NCI-H1694 treated with DMSO at 0.1 percent for 48 hours (cell line): ENCODE data around the gene ECHS1.
A peak's percentile ranks its signal among the peaks of the same experiment; 100 is the strongest.

Experiments used
- DNase-seq: peaks from one replicate; lab custom pipeline; 2025; lab: John Stamatoyannopoulos, UW

ECHS1 gene

DNA sequence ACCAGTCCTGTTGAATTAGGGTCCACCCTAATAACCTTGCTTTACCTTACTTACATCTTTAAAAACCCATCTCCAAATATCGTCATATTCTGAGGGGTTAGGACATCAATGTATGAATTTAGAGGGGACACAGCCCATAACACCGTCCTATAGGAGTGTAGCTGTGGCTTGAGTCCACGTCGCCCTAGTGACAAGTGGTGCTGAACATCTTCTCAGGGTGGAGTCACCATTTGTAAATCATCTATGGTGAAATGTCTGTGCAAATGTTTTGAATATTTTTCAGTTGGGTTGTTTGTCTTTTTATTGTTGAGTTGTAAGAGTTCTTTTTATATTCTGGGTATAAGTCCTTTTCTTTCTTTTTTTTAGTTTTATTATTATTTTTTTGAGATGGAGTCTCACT is 31.2 kb downstream of the ECHS1 start:
- no peak for DNase-seq

DNA sequence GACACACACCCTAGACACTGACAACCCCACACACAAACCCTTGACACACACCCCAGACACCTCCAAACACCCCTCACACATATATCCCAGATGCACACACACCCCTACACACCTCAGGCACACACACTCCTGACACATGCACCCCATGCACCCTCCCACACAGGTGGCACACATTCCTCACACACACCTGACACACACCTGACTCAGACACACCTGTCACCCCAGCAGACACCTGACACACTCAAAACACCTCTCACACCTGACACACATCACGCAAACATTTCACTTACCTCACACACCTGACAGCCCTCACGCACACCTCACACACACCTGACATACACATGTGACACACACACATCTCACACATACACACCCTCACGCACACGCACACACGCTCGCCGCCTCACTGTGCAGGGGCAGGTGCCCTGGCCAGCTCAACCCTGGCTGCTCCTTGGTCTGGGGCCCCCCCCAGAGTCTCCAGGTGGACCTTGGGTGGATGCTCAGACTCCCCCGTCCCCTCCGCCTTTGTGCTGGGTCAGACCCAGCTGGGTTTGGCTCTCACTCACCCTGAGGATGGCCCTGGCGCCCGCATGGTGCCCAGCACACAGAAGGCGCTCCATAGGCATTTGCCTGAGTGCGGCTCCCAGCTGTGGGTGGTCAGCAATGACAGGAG is 33.3 kb downstream of the ECHS1 start:
- DNase-seq = no peak

DNA sequence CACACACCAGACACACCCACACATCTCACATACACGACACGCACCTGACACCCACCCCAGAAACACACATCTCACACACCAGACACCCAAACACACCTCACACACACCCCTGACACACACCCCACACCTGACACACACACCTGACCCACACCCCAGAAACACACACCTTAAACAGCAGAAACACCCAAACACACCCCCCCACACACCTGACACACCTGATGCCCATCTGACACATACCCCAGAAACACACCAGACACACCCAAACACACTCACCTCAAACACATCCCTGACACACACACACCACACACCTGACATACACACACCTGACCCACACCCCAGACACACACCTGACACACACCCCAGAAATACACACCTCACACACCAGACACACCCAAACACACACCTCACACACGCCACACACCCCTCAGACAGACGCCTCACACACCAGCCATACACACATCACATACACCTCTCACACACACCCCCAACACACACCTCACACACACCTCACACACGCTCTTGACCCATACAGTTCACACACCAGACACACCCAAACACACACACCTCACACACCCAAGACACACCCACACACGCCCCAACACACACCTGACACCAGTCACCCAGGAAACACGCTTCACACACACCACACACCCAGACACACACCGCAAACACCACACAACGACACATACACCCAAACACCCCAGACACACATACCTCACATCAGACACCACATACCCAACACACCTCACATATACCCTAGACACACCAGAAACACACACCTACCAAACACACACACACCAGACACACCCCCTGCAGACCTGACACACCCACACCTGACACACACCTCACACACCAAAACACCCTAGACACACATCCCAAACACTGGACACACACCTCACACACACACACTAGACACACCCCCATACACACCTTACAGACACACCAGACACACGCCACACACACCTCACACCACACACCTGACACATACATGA is 34.8 kb downstream of the ECHS1 start:
- DNase-seq = no peak

DNA sequence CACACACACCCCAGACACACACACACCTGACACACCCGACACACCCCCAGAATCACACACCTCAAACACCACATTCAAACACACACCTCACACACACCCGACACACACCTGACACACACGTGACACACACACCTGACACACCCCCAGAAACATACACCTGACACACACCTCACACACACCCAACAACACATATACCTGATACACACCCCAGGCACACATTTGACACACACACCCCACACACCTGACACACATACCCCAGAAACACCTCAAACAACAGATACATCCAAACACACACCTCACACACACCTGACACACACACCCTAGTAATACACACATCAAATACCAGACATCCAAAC is 35.8 kb downstream of the ECHS1 start:
- DNase-seq = no peak

DNA sequence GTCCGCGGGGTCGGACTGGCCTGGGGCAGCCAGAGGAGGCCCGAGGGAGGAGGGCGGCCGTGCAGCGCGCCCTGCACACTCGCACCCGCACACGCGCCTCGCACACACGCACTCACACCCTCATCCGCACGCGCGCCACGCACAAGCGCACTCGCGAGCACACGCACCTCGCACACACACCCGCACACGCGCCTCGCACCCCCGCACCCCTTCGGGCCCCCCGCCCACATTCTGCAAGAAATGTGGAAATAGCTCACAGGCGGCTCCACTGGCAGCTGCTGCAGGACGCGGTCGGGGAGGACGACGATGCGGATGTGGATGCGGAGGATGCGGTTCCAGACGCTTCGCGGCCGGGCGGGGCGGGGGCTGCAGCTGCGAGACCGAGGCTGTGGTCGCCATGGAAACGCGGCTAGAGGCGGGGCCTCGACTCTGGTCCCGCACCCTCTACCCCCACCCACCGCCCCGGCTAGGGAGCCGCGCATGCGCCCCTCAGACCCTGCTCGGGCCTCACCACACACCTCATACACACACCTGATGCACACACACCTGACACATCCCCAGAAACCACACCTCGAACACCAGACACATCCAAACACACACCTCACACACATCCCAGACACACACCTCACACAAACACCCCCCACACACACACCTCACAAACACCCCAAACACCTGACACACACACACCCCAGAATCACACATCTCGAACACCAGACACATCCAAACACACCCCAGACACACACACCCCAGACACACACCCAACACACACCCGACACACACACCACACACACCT is 36.4 kb downstream of the ECHS1 start, which contains the start of gene CALY:
Gene CALY, minus strand, starts transcription at position 320 of the 793 bp plus-strand sequence. CDS start 7,907 bp downstream, outside the sequence.
- no peak for DNase-seq

DNA sequence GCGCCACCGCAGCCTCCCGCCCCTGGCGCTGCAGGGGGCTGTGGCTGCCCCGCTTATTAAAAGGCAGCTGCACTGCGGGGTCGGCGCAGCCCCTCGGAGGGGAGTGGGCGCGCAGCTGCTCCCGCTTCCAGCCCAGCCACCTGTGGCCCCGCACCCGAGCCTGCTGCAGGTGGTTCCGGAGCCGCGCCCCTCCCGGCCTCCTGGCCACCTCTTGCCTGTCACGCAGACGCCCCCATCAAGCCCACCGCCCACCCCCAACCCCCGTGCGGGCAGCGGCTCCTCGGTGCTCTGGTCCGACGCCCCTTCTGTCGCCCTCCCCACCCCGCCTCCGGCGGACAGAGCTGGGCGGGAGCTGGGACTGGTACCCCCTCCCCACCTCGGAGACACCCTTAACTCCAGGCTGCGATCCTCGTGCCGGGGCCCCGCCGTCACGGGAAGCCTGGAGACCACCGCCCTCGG is 37.0 kb downstream of the ECHS1 start:
- DNase-seq = no peak

DNA sequence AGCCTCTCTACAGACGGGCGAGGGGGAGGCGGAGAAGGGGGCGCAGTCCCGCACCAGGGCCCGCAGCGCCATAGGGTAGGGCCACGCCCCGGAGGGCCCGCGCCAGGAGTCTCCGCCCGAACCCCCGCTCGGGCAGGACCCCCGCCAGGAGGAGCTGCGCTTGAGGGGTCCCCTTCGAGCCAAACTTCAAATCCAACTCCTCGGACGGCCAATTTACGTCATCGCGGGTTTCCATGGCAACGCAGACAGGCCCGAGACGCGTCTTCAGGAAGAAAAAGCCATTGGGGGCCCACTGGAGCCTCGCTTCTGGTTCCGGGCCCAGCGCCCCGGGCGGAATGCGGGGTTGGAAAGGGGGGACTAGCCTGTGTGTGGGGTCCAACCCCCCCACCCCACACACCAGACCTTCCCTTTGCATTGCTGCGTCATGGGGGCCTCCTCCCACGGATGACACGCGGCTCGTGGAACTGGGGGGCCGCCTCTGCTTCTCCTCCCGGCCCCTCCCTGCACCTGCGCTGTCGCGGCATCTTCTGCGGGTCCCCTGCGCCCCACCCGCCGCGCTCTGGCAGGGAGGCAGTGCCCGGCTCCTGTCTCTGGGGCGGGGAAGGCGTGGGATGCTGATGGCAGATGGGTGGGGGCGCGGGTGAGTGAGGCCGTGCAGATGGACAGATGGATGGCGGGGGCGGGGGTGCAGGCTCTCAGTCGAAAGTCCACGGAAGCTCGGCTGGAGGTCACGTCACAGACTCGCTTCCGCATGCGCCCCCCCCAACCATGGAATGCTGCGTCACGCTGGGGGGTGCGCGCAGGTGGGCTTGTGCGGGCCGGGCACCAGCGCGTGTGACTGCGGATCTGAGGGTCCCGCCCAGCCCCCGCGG is 37.7 kb downstream of the ECHS1 start:
- DNase-seq = no peak

DNA sequence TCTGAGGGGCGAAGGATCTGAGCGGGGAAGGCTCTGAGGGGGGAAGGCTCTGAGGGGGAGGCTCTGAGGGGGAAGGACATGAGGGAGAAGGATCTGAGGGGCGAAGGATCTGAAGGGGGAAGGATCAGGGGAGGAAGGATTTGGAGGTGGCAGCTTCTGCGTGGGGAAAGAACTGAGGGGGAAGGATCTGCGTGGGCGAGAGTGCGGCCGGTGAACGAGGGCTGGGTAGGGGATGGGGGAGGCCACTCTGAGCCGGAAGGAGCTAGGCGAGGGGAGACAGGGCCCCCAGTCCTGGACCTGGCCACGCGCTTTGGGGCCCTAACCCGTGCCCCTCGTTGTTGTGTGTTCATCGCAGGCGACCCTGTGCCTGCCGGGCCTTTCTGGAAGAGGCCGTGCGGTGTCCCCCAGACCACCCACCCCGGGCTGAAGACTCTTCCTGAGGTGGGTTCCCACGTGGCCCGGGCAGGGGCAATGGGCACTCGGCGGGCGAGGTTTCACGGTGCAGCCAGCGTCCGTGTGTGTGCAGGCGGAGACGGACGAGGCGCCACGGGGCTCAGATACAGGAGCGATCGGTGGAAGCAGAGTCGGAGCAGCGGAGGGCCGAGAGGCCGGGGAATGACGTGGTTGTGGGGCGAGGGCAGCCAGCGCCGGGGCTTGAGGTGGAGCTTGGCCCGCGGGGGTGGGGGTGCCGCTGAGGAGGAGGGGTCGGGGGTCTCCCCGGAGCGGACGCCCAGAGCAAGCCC is 38.5 kb downstream of the ECHS1 start:
- no peak for DNase-seq

DNA sequence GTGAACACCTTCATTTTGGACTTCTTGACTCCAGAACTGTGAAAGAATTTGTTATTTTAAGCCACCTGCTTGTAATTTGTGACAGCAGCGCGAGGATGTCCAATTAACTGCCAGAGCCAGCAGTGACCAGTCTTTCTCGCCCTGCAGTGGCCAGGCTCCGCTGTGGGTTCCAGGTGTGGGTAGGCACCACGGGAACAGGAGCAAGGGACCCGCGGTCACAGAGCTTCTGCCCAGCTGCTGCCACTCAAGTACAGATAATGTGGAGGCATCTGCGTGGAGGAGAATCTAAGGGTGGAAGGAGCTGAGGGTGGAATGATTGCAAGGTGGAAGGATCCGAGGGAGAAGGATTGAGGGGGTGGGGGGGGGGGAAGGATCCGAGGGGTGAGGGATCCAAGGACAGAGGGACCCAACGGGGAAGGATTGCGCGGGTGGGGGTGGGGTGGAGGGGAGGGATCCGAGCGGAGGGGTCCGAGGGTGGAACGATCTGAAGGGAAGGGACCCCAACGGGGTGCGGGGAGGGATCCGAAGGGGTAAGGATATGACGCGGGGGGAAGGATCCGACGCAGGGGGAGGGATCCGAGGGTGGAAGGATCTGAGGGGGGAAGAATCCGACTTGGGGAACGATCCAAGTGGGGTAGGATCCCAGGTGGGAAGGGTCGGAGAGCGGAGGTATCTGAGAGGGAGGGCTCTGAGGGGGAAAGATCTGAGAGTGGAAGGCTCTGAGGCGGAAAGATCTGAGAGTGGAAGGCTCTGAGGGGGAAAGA is 40.0 kb downstream of the ECHS1 start:
- no peak for DNase-seq

DNA sequence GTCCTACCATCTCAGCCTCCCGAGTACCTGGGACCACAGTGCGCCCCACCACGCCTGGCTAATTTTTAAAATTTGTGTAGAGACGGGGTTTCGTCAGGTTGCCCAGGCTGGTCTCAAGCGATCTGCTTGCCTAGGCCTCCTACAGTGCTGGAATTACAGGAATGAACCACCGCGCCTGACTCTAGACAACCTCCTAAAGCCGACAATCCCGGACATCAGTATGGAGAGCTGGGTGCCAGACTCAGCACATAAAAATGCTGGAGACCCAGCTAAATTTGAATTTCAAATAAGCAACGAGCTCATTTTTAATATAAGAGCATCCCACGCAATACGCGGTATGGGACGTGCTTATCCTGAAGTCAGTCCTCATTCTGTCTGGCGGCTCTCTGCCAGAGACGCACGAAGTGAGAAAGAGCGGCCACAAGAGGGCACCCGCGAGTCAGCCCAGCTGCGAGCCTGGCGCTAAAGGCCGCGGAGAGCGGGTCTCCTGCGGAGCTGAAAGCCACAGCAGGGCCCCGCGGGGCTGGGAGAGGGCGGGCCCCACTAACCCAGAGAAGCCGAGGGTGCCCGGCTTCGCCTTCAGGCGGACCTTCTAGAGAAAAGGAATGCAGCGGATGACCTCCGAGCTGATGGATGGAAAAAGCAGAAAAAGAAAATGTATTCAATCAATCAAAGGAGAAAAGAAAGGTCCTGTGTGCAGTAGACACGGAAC is 43.5 kb downstream of the ECHS1 start:
- DNase-seq = peak; percentile 33

DNA sequence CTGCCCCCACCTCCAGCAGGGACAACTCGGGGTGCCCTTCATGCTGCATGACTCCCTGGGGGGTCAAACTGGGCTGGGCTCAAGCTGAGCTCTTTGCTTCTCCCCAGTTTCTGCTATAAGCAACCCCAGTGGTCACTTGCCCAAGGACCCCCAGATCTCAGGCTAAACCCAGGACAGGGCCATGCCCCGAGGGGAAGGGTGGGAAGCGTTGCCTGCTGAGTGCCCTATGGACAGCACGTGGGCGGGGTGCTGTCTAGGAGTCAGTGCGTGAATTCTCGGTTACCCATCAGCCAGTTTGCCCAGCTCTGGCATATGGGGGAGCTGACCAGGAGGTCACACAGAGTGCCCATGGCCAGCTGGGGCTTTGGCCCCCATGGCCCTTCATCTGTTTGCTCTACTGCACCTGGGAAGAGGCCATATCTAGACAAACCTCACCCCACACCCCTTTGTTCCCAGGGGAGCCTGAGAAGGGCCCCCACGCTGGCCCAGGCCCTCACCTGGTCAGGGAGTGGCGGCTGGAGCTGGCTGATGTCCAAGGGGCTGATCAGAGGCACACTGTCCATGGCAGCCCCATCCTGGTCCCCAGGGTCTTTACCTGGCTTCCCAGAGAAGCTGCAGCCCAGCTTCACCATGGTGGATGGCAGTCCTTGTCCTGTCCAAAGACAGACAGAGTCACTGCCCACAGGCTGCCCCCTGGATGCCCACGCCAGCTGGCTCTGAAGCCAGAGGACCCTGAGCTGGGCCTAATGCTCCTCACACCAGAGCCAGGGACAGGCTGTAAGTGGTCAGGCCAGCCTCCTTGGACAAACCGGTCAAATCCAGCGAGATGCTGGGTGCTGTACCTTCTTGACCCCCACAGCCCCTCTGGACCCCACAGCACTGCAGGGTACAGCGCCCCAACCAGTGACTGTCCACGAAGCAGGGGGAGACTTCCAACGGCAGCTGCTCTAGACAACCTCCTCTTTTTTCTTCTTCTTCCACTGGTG is 44.5 kb downstream of the ECHS1 start:
- no peak for DNase-seq

DNA sequence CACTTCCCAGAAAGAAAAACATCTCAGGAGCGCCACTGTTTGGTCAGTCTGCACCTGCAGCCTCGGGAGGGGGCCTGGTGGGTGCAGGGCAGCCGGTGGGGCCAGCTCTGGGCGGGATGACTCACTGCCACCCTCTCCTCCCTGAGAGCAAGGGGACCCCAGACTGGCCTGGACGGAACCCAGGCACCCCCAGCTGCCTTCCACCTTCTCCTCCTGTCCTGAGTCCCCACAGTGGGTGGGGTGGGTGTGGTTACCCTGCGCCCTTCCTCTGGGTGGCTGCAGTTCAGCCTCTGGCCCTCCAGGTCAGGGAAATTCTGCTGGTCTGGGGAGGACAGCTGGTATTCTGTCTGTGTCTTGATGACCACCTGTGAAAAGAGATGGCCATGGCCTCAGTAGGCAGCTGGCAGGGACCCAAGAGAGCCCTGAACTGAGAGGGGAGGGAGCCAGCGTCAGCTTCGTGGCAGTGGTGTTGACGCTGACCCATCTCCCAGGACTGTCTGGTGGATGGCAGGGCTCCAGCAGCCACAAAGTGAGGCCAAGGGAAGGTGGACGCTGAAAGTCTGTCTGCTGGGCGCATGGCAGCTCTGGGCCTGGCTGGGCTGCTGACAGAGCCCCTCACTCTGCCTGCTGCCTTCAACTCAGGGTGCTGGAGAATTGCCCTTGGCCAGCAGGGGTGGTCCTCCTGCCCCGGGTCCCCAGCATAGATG is 45.4 kb downstream of the ECHS1 start:
- DNase-seq = no peak

DNA sequence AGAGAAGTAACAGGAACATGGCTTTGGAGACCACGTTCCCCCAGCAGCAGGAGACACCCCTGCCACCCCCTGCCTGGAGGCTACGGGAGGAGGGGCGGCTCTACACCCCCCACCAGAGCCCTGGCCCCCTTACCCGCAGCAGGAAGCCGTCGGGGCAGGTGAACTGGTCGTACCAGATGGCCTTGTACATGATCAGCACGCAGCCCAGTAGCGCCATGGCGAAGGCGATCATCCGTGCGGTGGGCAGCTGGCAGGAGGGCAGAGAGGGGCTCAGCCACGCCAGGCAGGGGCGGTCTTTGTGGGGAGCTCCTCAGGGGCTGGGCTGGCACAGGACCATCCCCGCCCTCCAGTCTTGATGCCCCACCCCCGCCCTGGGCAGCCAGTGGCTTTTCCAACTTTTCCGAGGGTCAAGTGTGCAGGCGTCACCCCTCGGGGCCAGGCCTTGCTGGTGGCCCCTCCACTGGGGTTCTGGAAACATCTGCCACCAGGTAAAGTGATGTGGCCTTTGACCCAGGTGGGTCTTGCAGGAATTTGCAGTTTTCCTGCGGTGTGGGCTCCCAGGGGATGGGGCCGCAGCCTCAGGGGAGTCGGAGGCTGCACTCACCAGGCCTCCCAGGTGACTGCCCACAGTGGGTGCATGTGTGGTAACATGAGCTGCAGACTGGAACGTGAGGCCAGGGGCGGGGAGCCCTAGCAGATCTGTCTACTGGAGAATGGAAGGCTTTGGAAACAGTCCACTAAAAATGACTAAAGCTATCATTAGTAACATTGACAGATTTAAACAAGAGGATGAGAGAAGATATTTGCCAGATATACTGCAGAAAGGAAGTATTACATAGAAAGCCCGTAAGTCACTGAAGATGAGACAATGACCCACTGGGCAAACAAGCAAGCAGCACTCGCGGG is 46.2 kb downstream of the ECHS1 start:
- DNase-seq = no peak

DNA sequence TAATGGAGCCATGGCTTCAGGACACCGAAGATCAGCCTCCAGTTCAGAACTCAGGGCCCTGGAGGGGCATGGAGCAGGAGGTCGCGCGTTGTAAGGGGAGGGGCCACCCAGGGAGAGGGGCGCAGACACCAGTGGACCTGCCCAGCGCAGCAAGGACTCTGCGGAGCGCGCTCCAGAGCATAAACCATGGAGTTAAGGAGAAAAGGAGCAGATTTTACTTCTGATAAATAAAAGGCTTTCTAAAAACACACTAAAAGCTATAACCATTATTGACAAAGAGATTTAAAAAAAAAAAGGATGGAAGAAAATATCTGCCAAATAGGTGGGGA is 47.0 kb downstream of the ECHS1 start:
- no peak for DNase-seq

DNA sequence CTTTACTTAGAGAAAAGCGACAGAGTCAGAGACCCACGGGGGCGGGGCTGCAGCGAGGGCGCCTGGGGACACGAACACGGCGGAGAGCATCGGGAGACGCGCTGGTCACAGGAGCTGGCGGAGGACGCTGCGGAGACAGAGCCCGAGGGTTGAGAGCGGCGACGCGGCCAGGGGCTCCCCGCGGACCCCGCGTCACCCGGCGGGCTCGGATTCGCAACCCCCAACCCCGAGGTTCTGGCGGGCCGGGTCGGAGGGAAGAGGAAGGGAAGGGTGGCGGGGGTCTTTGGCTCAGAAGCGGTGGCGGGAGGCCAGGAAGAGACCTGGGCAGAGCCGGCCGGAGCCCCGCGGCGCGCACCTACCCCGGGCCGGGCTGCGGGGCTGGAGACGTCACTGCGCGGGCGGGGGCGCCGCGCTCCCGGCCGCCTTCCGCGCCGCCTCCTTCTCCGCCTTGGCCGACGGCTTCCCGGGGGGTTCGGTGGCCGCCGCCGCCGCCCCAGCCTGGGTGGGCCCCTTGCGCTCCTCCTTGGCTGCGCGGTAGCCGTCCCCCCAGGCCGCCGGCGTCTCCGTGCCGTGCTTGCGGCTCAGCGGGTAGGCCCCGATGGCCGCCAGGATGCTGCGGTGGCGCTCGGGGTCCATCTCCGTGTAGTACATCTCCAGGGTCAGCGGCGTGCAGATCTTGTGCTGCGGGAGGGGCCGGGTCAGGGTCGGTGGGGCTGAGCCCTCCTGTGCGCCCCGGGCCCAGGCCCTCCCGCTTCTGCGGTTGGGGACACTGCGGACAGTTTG is 47.5 kb downstream of the ECHS1 start:
- DNase-seq = no peak

DNA sequence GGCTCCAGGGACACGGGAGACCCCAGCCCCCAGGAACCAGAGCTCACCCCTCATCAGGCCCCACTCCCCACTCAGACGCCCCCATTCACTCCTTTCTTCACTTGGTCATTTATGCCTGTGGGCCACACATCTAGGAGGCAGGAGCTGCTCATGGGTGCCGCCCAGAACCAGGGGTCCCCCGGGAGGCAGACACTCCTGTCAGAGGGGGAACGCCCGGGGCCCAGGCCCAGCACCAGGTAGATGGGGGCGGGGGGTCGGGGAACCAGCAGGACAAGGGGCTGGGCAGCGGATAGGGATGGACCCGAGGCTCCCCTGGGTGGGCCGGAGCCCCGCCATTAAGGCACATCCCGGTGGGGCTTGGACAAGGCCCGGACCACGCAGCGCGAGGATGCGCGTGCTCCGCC is 48.3 kb downstream of the ECHS1 start:
- no peak for DNase-seq
